HG03095 (cell line): ENCODE measurements around the gene DGKB.

Experiments used
- ATAC-seq: cut with Tn5 transposase; IDR thresholded peaks from one replicate; pipeline ENCODE4 v1.9.1; 2021; ENCODE audit warnings: moderate library complexity; ENCODE audit not compliant: unreplicated experiment

The DGKB gene

GRCh38 chr7:14177876-14178275, 724.7 kb downstream of the DGKB start:
- ATAC-seq = no peak

DNA sequence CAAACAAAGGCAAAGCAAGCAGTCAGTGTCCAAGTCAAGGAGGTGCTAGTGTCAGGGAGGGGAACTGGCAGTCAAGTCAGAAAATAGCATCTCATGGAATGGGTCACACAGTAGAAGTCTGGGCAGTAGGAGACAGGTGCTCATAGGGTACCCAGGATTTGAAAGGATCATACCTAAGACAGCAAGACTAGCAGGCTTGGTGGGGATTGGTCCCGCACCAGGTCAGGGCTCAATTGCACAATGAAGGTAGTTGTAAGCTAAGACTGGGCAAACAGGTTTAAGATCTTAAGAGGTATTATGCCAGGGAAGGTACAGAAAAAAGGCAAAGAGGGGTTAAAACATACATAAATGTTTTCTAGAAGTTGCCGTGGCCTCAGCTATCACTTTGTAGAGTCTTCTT, 731.7 kb downstream of the DGKB start:
- no peak for ATAC-seq

DNA sequence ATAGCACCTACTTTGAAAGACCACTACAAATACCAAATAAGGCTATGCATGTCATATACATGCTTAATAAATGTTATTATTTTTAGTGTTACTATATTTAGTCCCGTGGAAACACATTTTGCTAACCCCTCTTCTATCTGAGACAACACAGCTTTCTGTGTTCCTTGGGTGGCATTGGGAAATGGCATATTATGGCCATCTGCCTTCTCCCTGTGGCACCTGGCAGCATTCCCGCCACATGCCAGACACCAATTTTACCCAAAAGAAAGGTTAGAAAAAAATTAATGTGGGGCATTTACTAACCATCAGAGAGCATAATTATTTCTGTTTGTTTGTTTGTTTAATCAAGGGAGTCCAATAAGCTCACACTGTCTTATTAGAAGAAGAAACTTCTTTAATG, 744.4 kb downstream of the DGKB start:
- ATAC-seq = no peak

- no peak for ATAC-seq
Observed at GRCh38 chr7:14156436-14156835, 746.1 kb downstream of the DGKB start.

GRCh38 chr7:14148974-14149373, 753.6 kb downstream of the DGKB start:
- ATAC-seq = no peak

GRCh38 chr7:14147532-14147931, 755.0 kb downstream of the DGKB start:
- no peak for ATAC-seq

- ATAC-seq = no peak
Observed at GRCh38 chr7:14144538-14144937, 758.0 kb downstream of the DGKB start.

DNA sequence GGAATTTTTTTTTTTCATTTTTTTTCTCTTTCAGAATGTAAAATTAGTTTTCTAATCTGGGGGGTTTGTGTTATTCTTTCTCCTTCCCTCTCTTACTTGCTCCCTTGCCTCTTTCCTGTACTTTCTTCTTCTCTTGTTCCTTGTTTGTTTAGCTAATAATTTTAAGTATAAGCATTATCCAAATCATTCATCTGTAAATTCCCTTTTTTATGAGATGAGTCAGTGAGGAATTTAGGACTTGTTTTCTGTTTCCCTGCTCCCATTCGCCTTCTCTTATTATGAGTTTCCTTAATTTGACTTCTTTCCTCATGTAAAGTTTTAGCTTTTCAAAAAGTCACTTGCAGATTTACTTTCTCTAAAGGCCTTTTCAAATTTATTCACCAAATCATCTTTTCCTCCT, 758.4 kb downstream of the DGKB start:
- ATAC-seq = no peak

DNA sequence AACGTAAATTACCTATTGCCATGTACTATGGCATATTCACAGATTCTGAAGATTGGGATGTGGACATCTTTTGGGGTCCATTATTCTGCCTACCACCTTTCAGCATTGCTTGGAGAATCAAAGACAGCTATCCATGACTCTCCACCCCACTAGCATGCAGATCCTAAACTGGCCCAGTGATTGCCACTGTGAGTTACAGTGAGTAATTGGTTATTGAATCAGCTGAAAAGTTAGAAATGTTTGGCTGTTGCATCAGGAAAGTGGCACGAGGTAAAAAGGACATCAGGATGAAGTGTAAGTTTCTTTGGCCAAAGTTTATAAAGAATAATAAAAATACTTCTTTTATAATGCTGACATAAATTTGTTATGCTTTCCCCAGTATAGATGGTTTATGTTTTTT, 764.9 kb downstream of the DGKB start:
- no peak for ATAC-seq

DNA sequence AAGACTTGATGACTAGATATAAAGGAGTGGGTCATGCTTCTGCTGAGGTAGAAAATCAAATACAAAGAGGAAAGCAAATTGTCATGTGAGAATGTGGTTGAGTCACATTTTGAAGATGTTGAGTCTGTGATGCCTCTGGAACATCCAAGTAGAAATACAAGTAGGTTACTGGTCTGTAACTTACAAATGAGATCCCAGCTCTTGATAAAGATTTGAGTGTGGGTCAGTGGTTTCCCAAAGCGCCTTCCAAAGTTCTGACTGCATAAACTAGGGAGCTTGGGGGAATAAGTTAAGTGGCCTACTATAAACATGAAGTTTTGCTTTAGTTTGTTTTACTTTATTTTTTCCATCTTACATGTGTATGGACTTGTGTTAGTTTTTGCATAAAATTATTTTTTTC, 768.8 kb downstream of the DGKB start:
- no peak for ATAC-seq

- ATAC-seq = no peak
Observed at GRCh38 chr7:14125998-14126397, 776.6 kb downstream of the DGKB start.

DNA sequence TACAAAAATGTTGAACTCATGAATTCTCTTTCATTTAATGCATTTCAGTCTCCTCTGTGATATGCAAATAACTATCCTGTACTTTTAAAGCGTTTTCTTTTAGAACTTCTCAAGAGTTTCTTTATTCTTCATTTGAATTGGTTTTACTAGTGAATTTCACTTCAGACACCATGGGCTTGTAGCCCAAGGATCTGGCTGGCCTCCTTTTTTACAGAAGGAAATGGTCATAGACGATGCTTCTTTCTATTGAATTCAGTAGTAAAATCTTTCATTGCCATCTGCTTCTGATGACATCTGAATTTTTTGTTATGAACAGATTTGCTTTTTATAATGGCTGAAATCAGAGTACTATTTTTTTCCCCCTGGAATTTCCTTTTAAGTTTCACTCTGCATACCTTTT, 777.8 kb downstream of the DGKB start:
- no peak for ATAC-seq

GRCh38 chr7:14123923-14124322, 778.6 kb downstream of the DGKB start:
- ATAC-seq = no peak

GRCh38 chr7:14115701-14116100, 786.9 kb downstream of the DGKB start:
- no peak for ATAC-seq

DNA sequence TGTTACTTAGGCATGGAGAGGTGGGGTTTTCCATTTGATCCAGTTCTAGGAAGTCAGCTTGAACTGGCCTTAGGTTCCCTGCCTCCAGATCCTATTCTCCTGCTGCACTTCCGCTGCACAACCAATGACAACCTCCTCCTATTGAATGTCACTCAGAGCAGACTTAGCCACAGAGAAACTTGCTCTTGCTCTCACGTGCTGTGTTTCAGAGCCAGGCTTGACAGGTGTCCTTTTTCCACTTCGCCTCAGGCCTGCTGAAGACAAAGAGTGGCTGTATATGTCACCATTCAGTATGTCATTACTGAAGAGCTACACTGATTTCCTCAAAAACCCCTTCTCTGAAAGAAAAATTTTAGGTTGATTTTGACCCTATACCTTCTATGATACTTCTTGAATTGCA, 797.7 kb downstream of the DGKB start:
- ATAC-seq = no peak

DNA sequence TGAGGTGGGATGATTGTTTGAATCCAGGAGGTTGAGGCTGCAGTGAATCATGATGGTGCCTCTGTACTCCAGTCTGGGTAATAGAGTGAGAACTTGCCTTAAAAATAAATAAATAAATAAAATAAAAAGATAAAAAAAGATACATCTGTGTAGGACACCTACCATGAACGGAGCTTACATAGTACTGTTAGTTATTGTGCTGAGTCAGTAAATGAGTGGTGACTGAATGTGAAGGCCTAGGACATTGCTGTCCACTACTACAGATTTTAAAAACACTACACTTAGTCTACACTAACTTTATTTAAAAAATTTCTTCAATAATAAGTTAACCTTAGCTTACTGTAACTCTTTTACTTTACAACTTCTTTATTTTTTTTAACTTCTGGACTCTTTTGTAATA, 806.4 kb downstream of the DGKB start:
- ATAC-seq = no peak

DNA sequence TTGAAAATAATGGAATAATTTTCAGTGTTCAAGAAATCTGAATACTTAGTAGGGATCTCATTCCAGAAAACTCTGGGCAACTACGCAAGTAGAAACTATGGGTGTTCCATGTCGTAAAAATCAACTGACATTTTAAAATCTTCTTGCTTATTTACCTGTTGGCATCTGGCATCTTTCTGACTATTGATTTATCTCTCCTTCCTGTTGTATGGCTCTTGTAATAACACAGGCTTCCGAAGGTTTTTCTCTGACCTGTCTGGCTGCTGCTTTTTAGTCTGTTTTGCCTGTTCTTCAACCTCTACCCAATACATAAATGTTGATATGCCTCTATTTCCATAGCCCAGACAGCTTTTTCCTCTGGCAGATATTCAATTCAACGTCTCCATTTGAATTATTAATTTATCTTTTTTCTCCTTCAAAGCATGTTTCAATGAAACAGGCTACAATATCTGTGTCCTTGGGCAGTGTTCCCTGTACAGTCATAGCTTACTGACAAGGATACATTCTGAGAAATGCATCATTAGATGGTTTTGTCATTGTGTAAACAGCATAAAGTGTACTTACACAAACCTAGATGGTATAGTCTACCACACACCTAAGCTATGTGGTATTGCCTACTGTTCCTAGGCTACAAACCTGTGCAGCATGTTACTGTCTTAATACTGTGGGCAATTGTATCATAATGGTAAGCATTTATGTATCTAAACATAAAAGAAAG, 807.2 kb downstream of the DGKB start:
- no peak for ATAC-seq
